ENCODE results near the gene C3orf22.

Gene C3orf22

DNA sequence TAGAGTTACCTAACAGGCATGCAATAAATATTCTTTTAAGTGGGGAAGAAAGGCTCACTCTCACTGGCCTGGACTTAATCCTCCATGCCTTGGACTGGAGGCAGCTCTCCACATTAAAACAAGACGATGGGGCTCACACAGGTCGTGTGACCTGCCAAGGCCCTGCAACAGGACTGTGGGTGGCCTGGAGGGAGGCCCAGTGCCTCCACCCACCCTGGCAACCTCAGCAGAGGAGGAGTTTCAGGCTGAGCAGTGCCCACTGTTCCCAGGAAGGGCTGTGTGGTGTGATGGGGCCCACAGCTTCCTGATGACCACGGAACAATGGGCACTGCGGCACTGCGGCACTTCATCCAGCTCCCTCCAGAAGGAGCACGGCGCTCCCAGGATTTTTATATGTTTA is 46.7 kb downstream of the C3orf22 start:
- no peak for DNase-seq (ENCODE audit: low spot score)

GRCh38 chr3:126511291-126511690 is 47.4 kb downstream of the C3orf22 start:
- DNase-seq (ENCODE audit: low spot score), result no peak

DNA sequence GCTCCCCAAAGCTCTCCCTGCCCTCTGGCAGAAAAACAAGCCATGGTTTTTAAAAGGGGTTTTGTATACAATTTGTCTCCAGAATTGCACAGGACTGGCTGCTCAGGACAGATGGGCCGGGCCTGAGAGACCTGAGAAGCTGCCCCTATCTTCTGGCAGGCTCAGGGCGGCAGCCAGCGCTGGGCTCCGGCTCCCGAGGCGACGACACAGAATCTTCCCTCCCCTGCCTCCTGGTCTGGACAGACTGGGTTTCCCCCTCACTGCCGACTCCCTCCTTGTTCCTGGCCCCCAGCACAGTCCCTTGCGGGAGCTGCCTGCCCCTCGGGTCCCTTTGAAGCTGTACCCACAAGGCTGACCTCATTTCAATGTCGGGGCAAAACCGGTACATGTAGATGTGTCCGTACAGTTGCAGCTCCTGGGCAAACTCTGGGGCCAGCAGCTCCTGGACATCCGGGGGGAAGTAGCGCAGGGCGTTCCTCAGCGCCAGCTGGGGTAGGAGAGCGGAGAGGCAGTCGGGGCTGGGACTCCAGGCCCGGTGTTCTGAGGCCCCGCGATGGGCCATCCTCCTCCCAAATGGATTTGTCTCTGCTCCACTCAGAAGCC is 48.3 kb downstream of the C3orf22 start:
- no peak for DNase-seq (ENCODE audit: low spot score)

- DNase-seq (ENCODE audit: low spot score), result no peak
Observed at GRCh38 chr3:126509597-126510307, 49.0 kb downstream of the C3orf22 start.

DNA sequence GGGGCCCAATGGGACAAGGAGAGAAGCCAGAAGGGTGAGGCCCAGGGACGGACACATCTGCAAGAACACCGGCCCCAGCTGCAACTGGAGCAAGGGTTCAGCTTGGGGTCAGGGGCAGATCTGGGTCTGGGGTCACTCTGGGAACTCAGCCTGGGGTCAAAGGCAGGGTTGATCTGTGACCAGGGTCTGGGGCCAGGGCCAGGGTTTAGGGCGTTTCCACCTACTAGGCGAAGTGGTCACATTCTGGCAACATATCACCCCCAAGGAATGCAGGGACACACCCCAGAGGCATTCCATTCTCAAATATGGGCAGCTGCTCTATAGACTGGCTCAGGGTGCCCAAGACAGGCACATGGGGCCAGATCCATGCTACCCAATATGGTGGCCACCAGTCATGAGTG is 50.2 kb downstream of the C3orf22 start:
- DNase-seq (ENCODE audit: low spot score), result peak; percentile 61

GRCh38 chr3:126507886-126508285 is 50.8 kb downstream of the C3orf22 start:
- no peak for DNase-seq (ENCODE audit: low spot score)

- no peak for DNase-seq (ENCODE audit: low spot score)
Observed at GRCh38 chr3:126503701-126504100, 55.0 kb downstream of the C3orf22 start.

DNA sequence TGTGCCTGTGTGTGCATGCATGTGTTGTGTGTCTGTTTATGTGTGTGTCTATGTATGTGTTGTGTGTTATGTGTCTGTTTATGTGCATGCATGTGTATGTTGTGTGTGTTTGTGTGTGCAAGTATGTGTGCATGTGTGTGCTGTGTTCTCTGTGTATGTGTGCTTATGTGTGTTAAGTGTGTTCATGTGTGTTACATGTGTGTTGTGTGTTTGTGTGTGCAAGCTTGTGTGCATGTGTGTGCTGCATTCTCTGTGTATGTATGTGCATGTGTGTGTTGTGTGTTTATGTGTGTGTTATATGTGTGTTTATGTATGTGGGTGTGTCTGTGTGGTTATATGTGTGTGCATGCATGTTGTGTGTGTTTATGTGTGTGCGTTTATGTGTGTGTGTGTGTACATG is 56.1 kb downstream of the C3orf22 start:
- DNase-seq (ENCODE audit: low spot score), result no peak

DNA sequence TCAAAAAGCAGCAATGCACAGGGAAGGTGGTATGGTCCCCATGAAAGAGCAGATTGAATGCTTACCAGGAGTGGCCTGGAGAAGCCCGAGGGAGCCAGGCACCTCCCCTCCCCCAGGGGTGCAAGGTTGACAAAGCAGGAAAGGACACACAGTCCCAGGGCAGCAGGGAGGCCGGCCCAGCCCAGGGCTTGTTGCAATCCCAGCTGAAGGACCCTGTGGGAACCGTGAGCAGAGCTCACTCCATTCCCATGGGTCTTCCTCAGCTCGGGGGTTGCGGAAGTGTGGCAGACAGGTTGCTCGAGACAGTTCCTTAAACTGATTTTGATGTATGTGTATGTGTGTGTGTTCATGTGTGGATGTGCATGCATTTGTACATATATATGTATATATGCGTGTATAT is 57.0 kb downstream of the C3orf22 start:
- no peak for DNase-seq (ENCODE audit: low spot score)

DNA sequence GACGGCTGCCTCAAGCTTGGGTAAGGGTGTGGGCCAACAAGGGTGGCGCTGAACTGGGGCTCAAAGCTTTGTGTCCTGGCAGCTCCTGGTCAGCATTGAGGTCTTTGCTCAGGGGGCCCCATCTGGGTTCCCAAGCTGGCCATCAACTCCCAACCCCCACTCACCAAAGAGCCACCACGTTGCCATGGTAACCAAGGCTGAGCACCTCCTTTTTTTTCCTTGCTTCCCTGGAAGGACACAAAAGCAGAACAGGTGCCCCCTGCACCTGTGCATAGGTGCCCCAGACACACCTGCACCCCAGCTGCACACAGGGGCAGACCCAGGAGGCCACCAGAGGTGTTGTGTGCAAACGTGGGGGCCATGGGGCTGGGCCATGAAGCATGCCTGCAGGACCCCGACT is 57.7 kb downstream of the C3orf22 start:
- no peak for DNase-seq (ENCODE audit: low spot score)

GRCh38 chr3:126500016-126500415 is 58.7 kb downstream of the C3orf22 start:
- no peak for DNase-seq (ENCODE audit: low spot score)

Measured in LoVo (cell line).